GM12878 (cell line): Measurements from ENCODE around the gene CRISP2.

ENCODE experiments used
- BRCA1 ChIP-seq: IDR thresholded peaks from 2 replicates; pipeline ENCODE4 v1.6.1; 2011; ENCODE audit warnings: low read depth, low read length, improper control_type of control experiment
- GABPA ChIP-seq: IDR thresholded peaks from 2 replicates; pipeline ENCODE4 v1.6.1; 2014; ENCODE audit warnings: antibody characterized with exemption, low read depth, mild to moderate bottlenecking, inconsistent platforms
- GATAD2B ChIP-seq: fragments of 450-650 bp; conservative IDR thresholded peaks from 2 replicates; pipeline ENCODE4 v1.6.1; 2017; ENCODE audit warnings: low read depth, mild to moderate bottlenecking, moderate library complexity
- HDAC6 ChIP-seq: fragments of 200-600 bp; sonication (generic); IDR thresholded peaks from one replicate; pipeline ENCODE4 v1.8.0; 2017; ENCODE audit warnings: antibody characterized with exemption; ENCODE audit not compliant: unreplicated experiment
- NFYA ChIP-seq: IDR thresholded peaks from 2 replicates; pipeline ENCODE4 v1.6.1; 2011; ENCODE audit warnings: low read depth, mild to moderate bottlenecking, low read length, improper control_type of control experiment, borderline replicate concordance
- POLR2A ChIP-seq: IDR thresholded peaks from 2 replicates; pipeline ENCODE4 v1.6.1; 2011; ENCODE audit warnings: low read depth, mild to moderate bottlenecking, low read length
- SP1 ChIP-seq: IDR thresholded peaks from one replicate; pipeline ENCODE4 v1.6.1; 2011; ENCODE audit warnings: low read depth, low read length
- SREBF1 ChIP-seq: IDR thresholded peaks from 2 replicates; pipeline ENCODE4 v1.6.1; 2012; ENCODE audit warnings: mild to moderate bottlenecking, low read length
- TAF1 ChIP-seq: IDR thresholded peaks from 2 replicates; pipeline ENCODE4 v1.6.1; 2011; ENCODE audit warnings: mild to moderate bottlenecking, low read depth, low read length, borderline replicate concordance
- TBL1XR1 ChIP-seq: IDR thresholded peaks from 2 replicates; pipeline ENCODE4 v1.6.1; 2012; ENCODE audit warnings: low read depth, low read length, improper control_type of control experiment
- ZBTB4 ChIP-seq: fragments of 450-650 bp; formaldehyde crosslinking; IDR thresholded peaks from 2 replicates; pipeline ENCODE4 v1.4.0; 2022; ENCODE audit warnings: mild to moderate bottlenecking, moderate library complexity
- TF ChIP-seq, protein P1 (sequence below): fragments of 450-650 bp; IDR thresholded peaks from 2 replicates; pipeline ENCODE4 v1.6.1; 2017; ENCODE audit warnings: mild to moderate bottlenecking
- TF ChIP-seq, protein P2 (sequence below), 3 experiments: IDR thresholded peaks in 2 of 3; conservative IDR thresholded peaks in 1 of 3; 2 replicates each; pipeline ENCODE4 v1.5.1; 2011; ENCODE audit warnings: low read depth in 3 of 3, low read length in 3 of 3, mild to moderate bottlenecking in 3 of 3, control low read depth in 2 of 3, moderate library complexity in 2 of 3, inconsistent platforms in 1 of 3, mixed read lengths in 1 of 3; ENCODE audit not compliant: control insufficient read depth in 2 of 3, insufficient read depth in 1 of 3; ENCODE audit errors: extremely low read depth in 1 of 3

DNA sequence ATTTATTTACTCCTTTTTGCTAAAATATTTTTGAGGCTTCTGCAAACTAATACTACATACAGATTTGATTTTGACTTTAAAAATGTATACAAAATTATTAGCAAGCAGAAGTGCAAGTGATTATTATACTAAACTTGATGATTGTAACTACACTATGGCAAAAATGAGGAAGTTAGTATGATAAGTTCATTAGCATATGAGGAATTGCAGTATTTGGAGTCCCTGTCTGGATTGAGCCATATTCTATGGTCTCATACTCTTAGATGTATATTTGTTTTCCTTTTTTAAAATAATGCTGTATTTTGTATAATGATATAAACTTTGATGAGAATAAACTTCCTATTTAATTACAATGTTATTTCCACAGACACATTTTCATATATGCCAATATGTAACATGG lies 16.9 kb upstream of the CRISP2 start:
- TF ChIP-seq GABPA (no peak), POLR2A (no peak), NFYA (no peak), SP1 (no peak), ZBTB4 (no peak), BRCA1 (no peak), GATAD2B (no peak), SREBF1 (no peak), TBL1XR1 (no peak), TAF1 (no peak), HDAC6 (no peak)
- TF ChIP-seq, protein P1, sequence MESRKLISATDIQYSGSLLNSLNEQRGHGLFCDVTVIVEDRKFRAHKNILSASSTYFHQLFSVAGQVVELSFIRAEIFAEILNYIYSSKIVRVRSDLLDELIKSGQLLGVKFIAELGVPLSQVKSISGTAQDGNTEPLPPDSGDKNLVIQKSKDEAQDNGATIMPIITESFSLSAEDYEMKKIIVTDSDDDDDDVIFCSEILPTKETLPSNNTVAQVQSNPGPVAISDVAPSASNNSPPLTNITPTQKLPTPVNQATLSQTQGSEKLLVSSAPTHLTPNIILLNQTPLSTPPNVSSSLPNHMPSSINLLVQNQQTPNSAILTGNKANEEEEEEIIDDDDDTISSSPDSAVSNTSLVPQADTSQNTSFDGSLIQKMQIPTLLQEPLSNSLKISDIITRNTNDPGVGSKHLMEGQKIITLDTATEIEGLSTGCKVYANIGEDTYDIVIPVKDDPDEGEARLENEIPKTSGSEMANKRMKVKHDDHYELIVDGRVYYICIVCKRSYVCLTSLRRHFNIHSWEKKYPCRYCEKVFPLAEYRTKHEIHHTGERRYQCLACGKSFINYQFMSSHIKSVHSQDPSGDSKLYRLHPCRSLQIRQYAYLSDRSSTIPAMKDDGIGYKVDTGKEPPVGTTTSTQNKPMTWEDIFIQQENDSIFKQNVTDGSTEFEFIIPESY: no peak
- TF ChIP-seq, protein P2, sequence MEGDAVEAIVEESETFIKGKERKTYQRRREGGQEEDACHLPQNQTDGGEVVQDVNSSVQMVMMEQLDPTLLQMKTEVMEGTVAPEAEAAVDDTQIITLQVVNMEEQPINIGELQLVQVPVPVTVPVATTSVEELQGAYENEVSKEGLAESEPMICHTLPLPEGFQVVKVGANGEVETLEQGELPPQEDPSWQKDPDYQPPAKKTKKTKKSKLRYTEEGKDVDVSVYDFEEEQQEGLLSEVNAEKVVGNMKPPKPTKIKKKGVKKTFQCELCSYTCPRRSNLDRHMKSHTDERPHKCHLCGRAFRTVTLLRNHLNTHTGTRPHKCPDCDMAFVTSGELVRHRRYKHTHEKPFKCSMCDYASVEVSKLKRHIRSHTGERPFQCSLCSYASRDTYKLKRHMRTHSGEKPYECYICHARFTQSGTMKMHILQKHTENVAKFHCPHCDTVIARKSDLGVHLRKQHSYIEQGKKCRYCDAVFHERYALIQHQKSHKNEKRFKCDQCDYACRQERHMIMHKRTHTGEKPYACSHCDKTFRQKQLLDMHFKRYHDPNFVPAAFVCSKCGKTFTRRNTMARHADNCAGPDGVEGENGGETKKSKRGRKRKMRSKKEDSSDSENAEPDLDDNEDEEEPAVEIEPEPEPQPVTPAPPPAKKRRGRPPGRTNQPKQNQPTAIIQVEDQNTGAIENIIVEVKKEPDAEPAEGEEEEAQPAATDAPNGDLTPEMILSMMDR (IDR thresholded peaks at IDR 0.05 in 2 of 3, conservative IDR thresholded peaks at IDR 0.05 in 1 of 3; ENCODE audit: control insufficient read depth in 2 of 3, extremely low read depth in 1 of 3, insufficient read depth in 1 of 3, low read depth in 3 of 3, low read length in 3 of 3): no peak
